NB4 (cell line): ENCODE results near the gene INS.

Experiments
- MAX ChIP-seq: IDR thresholded peaks from 2 replicates; pipeline ENCODE4 v1.6.1; 2011; ENCODE audit warnings: low read depth, low read length
- MYC ChIP-seq: IDR thresholded peaks from 2 replicates; pipeline ENCODE4 v1.6.1; 2011; ENCODE audit warnings: low read depth, low read length
- POLR2A ChIP-seq: IDR thresholded peaks from 2 replicates; pipeline ENCODE4 v1.6.1; 2011; ENCODE audit warnings: mild to moderate bottlenecking; ENCODE audit not compliant: insufficient read length; ENCODE audit errors: extremely low read depth
- TF ChIP-seq, protein P1 (sequence below): IDR thresholded peaks from one replicate; pipeline ENCODE4 v1.5.1; 2012; ENCODE audit warnings: low read depth, low read length

- TF ChIP-seq MAX (no peak), POLR2A (no peak), MYC (no peak)
- TF ChIP-seq, protein P1, sequence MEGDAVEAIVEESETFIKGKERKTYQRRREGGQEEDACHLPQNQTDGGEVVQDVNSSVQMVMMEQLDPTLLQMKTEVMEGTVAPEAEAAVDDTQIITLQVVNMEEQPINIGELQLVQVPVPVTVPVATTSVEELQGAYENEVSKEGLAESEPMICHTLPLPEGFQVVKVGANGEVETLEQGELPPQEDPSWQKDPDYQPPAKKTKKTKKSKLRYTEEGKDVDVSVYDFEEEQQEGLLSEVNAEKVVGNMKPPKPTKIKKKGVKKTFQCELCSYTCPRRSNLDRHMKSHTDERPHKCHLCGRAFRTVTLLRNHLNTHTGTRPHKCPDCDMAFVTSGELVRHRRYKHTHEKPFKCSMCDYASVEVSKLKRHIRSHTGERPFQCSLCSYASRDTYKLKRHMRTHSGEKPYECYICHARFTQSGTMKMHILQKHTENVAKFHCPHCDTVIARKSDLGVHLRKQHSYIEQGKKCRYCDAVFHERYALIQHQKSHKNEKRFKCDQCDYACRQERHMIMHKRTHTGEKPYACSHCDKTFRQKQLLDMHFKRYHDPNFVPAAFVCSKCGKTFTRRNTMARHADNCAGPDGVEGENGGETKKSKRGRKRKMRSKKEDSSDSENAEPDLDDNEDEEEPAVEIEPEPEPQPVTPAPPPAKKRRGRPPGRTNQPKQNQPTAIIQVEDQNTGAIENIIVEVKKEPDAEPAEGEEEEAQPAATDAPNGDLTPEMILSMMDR = no peak
Observed at GRCh38 chr11:2198621-2199365, 37.8 kb upstream of the INS start.
